Hepatocyte (in vitro differentiated cells): ENCODE data around the gene SLC23A2.

Experiments used
- CTCF ChIP-seq: fragments of 200-600 bp; sonication (generic); IDR thresholded peaks from 2 replicates; pipeline ENCODE4 v1.5.1; 2016; ENCODE audit warnings: antibody characterized with exemption, mild to moderate bottlenecking; ENCODE audit not compliant: poor library complexity
- EZH2 ChIP-seq: fragments of 200-600 bp; sonication (generic); IDR thresholded peaks from 2 replicates; pipeline ENCODE4 v1.6.1; 2016; ENCODE audit warnings: antibody characterized with exemption, mild to moderate bottlenecking, borderline replicate concordance

- TF ChIP-seq CTCF (no peak), EZH2 (no peak)
Observed at GRCh38 chr20:4897600-4897999, 103.7 kb downstream of the SLC23A2 start.
